Stimulated activated naive CD8-positive, alpha-beta T cell treated with anti-CD3 and anti-CD28 coated beads, Interleukin-15, Interleukin-2, amounts not matched to agents 100 ng/mL and 50 ng/mL, for 24 hours (primary cell): ENCODE results near the gene MAPK8IP2.
"Not testable (repeated sequence)": the region's sequence is repeated elsewhere in the genome, so short reads cannot be mapped to it uniquely, and the experiment has no call there.

Source experiments
- H3K27ac Mint-ChIP-seq: one replicate; pipeline ENCODE4 v1.8.0; 2021; ENCODE audit warnings: mild to moderate bottlenecking, mixed read lengths
- H3K27me3 Mint-ChIP-seq: one replicate; pipeline ENCODE4 v1.8.0; 2021; ENCODE audit warnings: mixed read lengths
- H3K36me3 Mint-ChIP-seq: one replicate; pipeline ENCODE4 v1.8.0; 2021; ENCODE audit warnings: low read depth, mixed read lengths
- H3K4me1 Mint-ChIP-seq: one replicate; pipeline ENCODE4 v1.8.0; 2021; ENCODE audit warnings: low read depth, mixed read lengths
- H3K4me3 Mint-ChIP-seq: one replicate; pipeline ENCODE4 v1.8.0; 2021; ENCODE audit warnings: mild to moderate bottlenecking, mixed read lengths
- H3K9me3 Mint-ChIP-seq: one replicate; pipeline ENCODE4 v1.8.0; 2021; ENCODE audit warnings: mixed read lengths

The MAPK8IP2 gene

GRCh38 chr22:50626314-50626849, 25.8 kb downstream of the MAPK8IP2 start:
- peak overlapping the region; percentile 65 for H3K27ac Mint-ChIP-seq
- H3K4me3 Mint-ChIP-seq = peak overlapping the region; percentile 49
- H3K9me3 Mint-ChIP-seq = no peaks in the 10 kb centered on the region
- peaks cover 37% of the 10 kb centered on the region for H3K4me1 Mint-ChIP-seq
- no peaks in the 10 kb centered on the region for H3K27me3 Mint-ChIP-seq
- no peaks in the 10 kb centered on the region for H3K36me3 Mint-ChIP-seq

- H3K36me3 Mint-ChIP-seq = no peaks in the 10 kb centered on the region
- H3K9me3 Mint-ChIP-seq = no peaks in the 10 kb centered on the region
- no peaks in the 10 kb centered on the region for H3K27me3 Mint-ChIP-seq
- H3K27ac Mint-ChIP-seq = peak overlapping the region; percentile 40
- peaks cover 30% of the 10 kb centered on the region for H3K4me1 Mint-ChIP-seq
- H3K4me3 Mint-ChIP-seq = peak overlapping the region; percentile 80
Measured at GRCh38 chr22:50626850-50627641, 26.5 kb downstream of the MAPK8IP2 start.

GRCh38 chr22:50627642-50628542, 27.3 kb downstream of the MAPK8IP2 start, which contains the start of gene ARSA:
Gene ARSA (minus strand): TSS chr22:50628152. CDS start chr22:50627779, 373 bp downstream.
- no peaks in the 10 kb centered on the region for H3K9me3 Mint-ChIP-seq
- H3K27ac Mint-ChIP-seq = peak within 1 kb of the TSS; percentile 82
- H3K27me3 Mint-ChIP-seq = no peaks in the 10 kb centered on the region
- peaks cover 23% of the 10 kb centered on the region for H3K4me1 Mint-ChIP-seq
- peak within 1 kb of the TSS; percentile 90 for H3K4me3 Mint-ChIP-seq
- no peaks in the 10 kb centered on the region for H3K36me3 Mint-ChIP-seq

- H3K27me3 Mint-ChIP-seq = no peaks in the 10 kb centered on the region
- H3K27ac Mint-ChIP-seq = peak overlapping the region; percentile 82
- no peaks in the 10 kb centered on the region for H3K36me3 Mint-ChIP-seq
- H3K4me3 Mint-ChIP-seq = peak overlapping the region; percentile 90
- H3K4me1 Mint-ChIP-seq = peaks cover 20% of the 10 kb centered on the region
- H3K9me3 Mint-ChIP-seq = no peaks in the 10 kb centered on the region
Measured at GRCh38 chr22:50628543-50629134, 28.0 kb downstream of the MAPK8IP2 start.

- H3K4me1 Mint-ChIP-seq = peaks cover 20% of the 10 kb centered on the region
Measured at GRCh38 chr22:50630376-50630775, 29.8 kb downstream of the MAPK8IP2 start.

GRCh38 chr22:50633086-50633485, 32.5 kb downstream of the MAPK8IP2 start:
- Mint-ChIP-seq H3K4me1 (peaks cover 14% of the 10 kb centered on the region), H3K9me3 (no peaks in the 10 kb centered on the region), H3K4me3 (no peak overlapping the region), H3K27ac (no peak overlapping the region), H3K36me3 (no peaks in the 10 kb centered on the region), H3K27me3 (no peaks in the 10 kb centered on the region)

More at GRCh38 chr22:50630376-50630775, 29.8 kb downstream of the MAPK8IP2 start:
- no peaks in the 10 kb centered on the region for H3K36me3 Mint-ChIP-seq
- H3K27ac Mint-ChIP-seq = no peak overlapping the region
- H3K27me3 Mint-ChIP-seq = no peaks in the 10 kb centered on the region
- no peak overlapping the region for H3K4me3 Mint-ChIP-seq
- no peaks in the 10 kb centered on the region for H3K9me3 Mint-ChIP-seq

- no peak overlapping the region for H3K4me3 Mint-ChIP-seq
- H3K27me3 Mint-ChIP-seq = no peaks in the 10 kb centered on the region
- peaks cover 9% of the 10 kb centered on the region for H3K4me1 Mint-ChIP-seq
- no peaks in the 10 kb centered on the region for H3K9me3 Mint-ChIP-seq
- H3K27ac Mint-ChIP-seq = no peak overlapping the region
- no peaks in the 10 kb centered on the region for H3K36me3 Mint-ChIP-seq
Measured at GRCh38 chr22:50633771-50634170, 33.2 kb downstream of the MAPK8IP2 start.

GRCh38 chr22:50635591-50635990, 35.0 kb downstream of the MAPK8IP2 start:
- no peaks in the 10 kb centered on the region for H3K36me3 Mint-ChIP-seq
- H3K4me1 Mint-ChIP-seq = no peaks in the 10 kb centered on the region
- H3K27ac Mint-ChIP-seq = no peak overlapping the region
- no peaks in the 10 kb centered on the region for H3K27me3 Mint-ChIP-seq
- no peaks in the 10 kb centered on the region for H3K9me3 Mint-ChIP-seq
- H3K4me3 Mint-ChIP-seq = no peak overlapping the region

- not testable (repeated sequence) for H3K27me3 Mint-ChIP-seq, H3K36me3 Mint-ChIP-seq, H3K9me3 Mint-ChIP-seq, H3K4me3 Mint-ChIP-seq, H3K4me1 Mint-ChIP-seq, H3K27ac Mint-ChIP-seq
Measured at GRCh38 chr22:50640296-50640695, 39.7 kb downstream of the MAPK8IP2 start.

GRCh38 chr22:50640857-50641647, 40.5 kb downstream of the MAPK8IP2 start:
- no peaks in the 10 kb centered on the region for H3K4me1 Mint-ChIP-seq
- no peaks in the 10 kb centered on the region for H3K9me3 Mint-ChIP-seq
- no peak overlapping the region for H3K27ac Mint-ChIP-seq
- peaks cover 16% of the 10 kb centered on the region for H3K27me3 Mint-ChIP-seq
- no peaks in the 10 kb centered on the region for H3K36me3 Mint-ChIP-seq
- H3K4me3 Mint-ChIP-seq = no peak overlapping the region

- Mint-ChIP-seq H3K36me3 (no peaks in the 10 kb centered on the region), H3K9me3 (no peaks in the 10 kb centered on the region), H3K27me3 (peaks cover 22% of the 10 kb centered on the region), H3K27ac (no peak overlapping the region), H3K4me1 (no peaks in the 10 kb centered on the region), H3K4me3 (no peak overlapping the region)
Measured at GRCh38 chr22:50641696-50642607, 41.4 kb downstream of the MAPK8IP2 start.

GRCh38 chr22:50643021-50643820, 42.6 kb downstream of the MAPK8IP2 start:
- not testable (repeated sequence) for H3K4me3 Mint-ChIP-seq, H3K4me1 Mint-ChIP-seq, H3K9me3 Mint-ChIP-seq, H3K36me3 Mint-ChIP-seq, H3K27ac Mint-ChIP-seq
- peaks cover 22% of the 10 kb centered on the region for H3K27me3 Mint-ChIP-seq

- H3K27ac Mint-ChIP-seq, H3K9me3 Mint-ChIP-seq, H3K4me3 Mint-ChIP-seq, H3K4me1 Mint-ChIP-seq, H3K36me3 Mint-ChIP-seq: not testable (repeated sequence)
- H3K27me3 Mint-ChIP-seq = peaks cover 22% of the 10 kb centered on the region
Measured at GRCh38 chr22:50643821-50644101, 43.2 kb downstream of the MAPK8IP2 start.
